Ectodermal cell (in vitro differentiated cells): ENCODE measurements around the gene PTPRQ.

ENCODE experiments used
- H3K27ac ChIP-seq: 2 replicates; pipeline ENCODE4 v1.7.0; 2013; ENCODE audit warnings: mild to moderate bottlenecking, low read depth, low read length; ENCODE audit not compliant: insufficient read depth, poor library complexity, severe bottlenecking
- H3K27me3 ChIP-seq: 2 replicates; pipeline ENCODE4 v1.7.0; 2013; ENCODE audit warnings: mild to moderate bottlenecking, low read length; ENCODE audit not compliant: insufficient read depth, control insufficient read depth, poor library complexity, severe bottlenecking
- H3K36me3 ChIP-seq: one replicate; pipeline ENCODE4 v1.7.0; 2013; ENCODE audit warnings: low read length; ENCODE audit not compliant: control insufficient read depth, insufficient read depth
- H3K4me1 ChIP-seq: one replicate; pipeline ENCODE4 v1.7.0; 2013; ENCODE audit warnings: low read length; ENCODE audit not compliant: control insufficient read depth, insufficient read depth
- H3K4me3 ChIP-seq: 2 replicates; pipeline ENCODE4 v1.7.0; 2013; ENCODE audit warnings: low read depth, low read length, control low read depth; ENCODE audit not compliant: insufficient read depth
- H3K9me3 ChIP-seq: 2 replicates; pipeline ENCODE4 v1.7.0; 2013; ENCODE audit warnings: mild to moderate bottlenecking, low read length, moderate library complexity; ENCODE audit not compliant: control insufficient read depth
- WGBS, 2 experiments: methylation state at CpG; one replicate each; pipeline ENCODE4 v1.1.7; 2013; ENCODE audit warnings: missing lambda C conversion rate in 2 of 2; 5-methylcytosine and 5-hydroxymethylcytosine counted together

Gene PTPRQ

GRCh38 chr12:80625901-80626300 lies 181.9 kb downstream of the PTPRQ start:
- no peaks in the 10 kb centered on the region for H3K9me3 ChIP-seq
- H3K36me3 ChIP-seq, result no peaks in the 10 kb centered on the region
- H3K27me3 ChIP-seq, result no peaks in the 10 kb centered on the region
- no peak overlapping the region for H3K4me3 ChIP-seq
- WGBS, 2 experiments, result 94 to 97% methylated on average over 3 of the region's 3 CpGs
- H3K4me1 ChIP-seq, result no peaks in the 10 kb centered on the region
- H3K27ac ChIP-seq, result no peak overlapping the region

GRCh38 chr12:80627782-80628181 lies 183.7 kb downstream of the PTPRQ start:
- Histone ChIP-seq H3K4me1 (no peaks in the 10 kb centered on the region), H3K4me3 (no peak overlapping the region), H3K9me3 (no peaks in the 10 kb centered on the region), H3K27ac (no peak overlapping the region), H3K27me3 (no peaks in the 10 kb centered on the region), H3K36me3 (no peaks in the 10 kb centered on the region)

- Histone ChIP-seq H3K9me3 (no peaks in the 10 kb centered on the region), H3K27ac (no peak overlapping the region), H3K27me3 (no peaks in the 10 kb centered on the region), H3K36me3 (no peaks in the 10 kb centered on the region), H3K4me1 (no peaks in the 10 kb centered on the region), H3K4me3 (no peak overlapping the region)
- WGBS, 2 experiments, result 16 to 26% methylated on average over 2 to 4 of the region's 4 CpGs
Observed at GRCh38 chr12:80632835-80633234, 188.8 kb downstream of the PTPRQ start.

- Histone ChIP-seq H3K9me3 (no peaks in the 10 kb centered on the region), H3K4me1 (no peaks in the 10 kb centered on the region), H3K36me3 (no peaks in the 10 kb centered on the region), H3K4me3 (no peak overlapping the region), H3K27ac (no peak overlapping the region), H3K27me3 (no peaks in the 10 kb centered on the region)
- 88 to 91% methylated on average over 5 to 6 of the region's 6 CpGs for WGBS, 2 experiments
Observed at GRCh38 chr12:80634903-80635302, 190.9 kb downstream of the PTPRQ start.

- no peaks in the 10 kb centered on the region for H3K27me3 ChIP-seq
- no peak overlapping the region for H3K27ac ChIP-seq
- no peaks in the 10 kb centered on the region for H3K9me3 ChIP-seq
- WGBS, 2 experiments, result 83 to 93% methylated on average over 2 to 4 of the region's 4 CpGs
- H3K36me3 ChIP-seq, result no peaks in the 10 kb centered on the region
- H3K4me3 ChIP-seq, result no peak overlapping the region
- no peaks in the 10 kb centered on the region for H3K4me1 ChIP-seq
Observed at GRCh38 chr12:80636832-80637231, 192.8 kb downstream of the PTPRQ start.

GRCh38 chr12:80641936-80642335 lies 197.9 kb downstream of the PTPRQ start:
- no peaks in the 10 kb centered on the region for H3K36me3 ChIP-seq
- WGBS, 2 experiments, result 93 to 97% methylated on average over 2 of the region's 2 CpGs
- H3K27ac ChIP-seq, result no peak overlapping the region
- H3K4me1 ChIP-seq, result no peaks in the 10 kb centered on the region
- H3K27me3 ChIP-seq, result no peaks in the 10 kb centered on the region
- H3K4me3 ChIP-seq, result no peak overlapping the region
- no peaks in the 10 kb centered on the region for H3K9me3 ChIP-seq

GRCh38 chr12:80643961-80644360 lies 199.9 kb downstream of the PTPRQ start:
- Histone ChIP-seq H3K27me3 (no peaks in the 10 kb centered on the region), H3K27ac (no peak overlapping the region), H3K36me3 (no peaks in the 10 kb centered on the region), H3K9me3 (no peaks in the 10 kb centered on the region), H3K4me3 (no peak overlapping the region), H3K4me1 (no peaks in the 10 kb centered on the region)
- WGBS, 2 experiments, result 83% methylated on average over 2 of the region's 2 CpGs; no CpG with 5 or more reads in 1 of the 2 experiments

GRCh38 chr12:80648881-80649280 lies 204.8 kb downstream of the PTPRQ start:
- Histone ChIP-seq H3K4me1 (no peaks in the 10 kb centered on the region), H3K4me3 (no peak overlapping the region), H3K27me3 (no peaks in the 10 kb centered on the region), H3K9me3 (no peaks in the 10 kb centered on the region), H3K36me3 (no peaks in the 10 kb centered on the region), H3K27ac (no peak overlapping the region)
- WGBS, 2 experiments, result no CpG with 5 or more reads among the region's 1 CpG

- Histone ChIP-seq H3K4me1 (no peaks in the 10 kb centered on the region), H3K27ac (no peak overlapping the region), H3K36me3 (no peaks in the 10 kb centered on the region), H3K4me3 (no peak overlapping the region), H3K27me3 (no peaks in the 10 kb centered on the region), H3K9me3 (no peaks in the 10 kb centered on the region)
- WGBS, 2 experiments, result no CpG with 5 or more reads among the region's 2 CpGs
Observed at GRCh38 chr12:80655751-80656150, 211.7 kb downstream of the PTPRQ start.

- H3K4me1 ChIP-seq, result no peaks in the 10 kb centered on the region
Observed at GRCh38 chr12:80659512-80660063, 215.6 kb downstream of the PTPRQ start.

GRCh38 chr12:80662586-80662985 lies 218.6 kb downstream of the PTPRQ start:
- no peaks in the 10 kb centered on the region for H3K9me3 ChIP-seq
- H3K4me1 ChIP-seq, result no peaks in the 10 kb centered on the region

More at GRCh38 chr12:80659512-80660063, 215.6 kb downstream of the PTPRQ start:
- H3K9me3 ChIP-seq, result no peaks in the 10 kb centered on the region
- no peak overlapping the region for H3K27ac ChIP-seq
- no peak overlapping the region for H3K4me3 ChIP-seq
- 94 to 98% methylated on average over 4 to 5 of the region's 5 CpGs for WGBS, 2 experiments
- H3K27me3 ChIP-seq, result no peaks in the 10 kb centered on the region
- no peaks in the 10 kb centered on the region for H3K36me3 ChIP-seq

More at GRCh38 chr12:80662586-80662985, 218.6 kb downstream of the PTPRQ start:
- no peak overlapping the region for H3K27ac ChIP-seq
- H3K4me3 ChIP-seq, result no peak overlapping the region
- H3K27me3 ChIP-seq, result no peaks in the 10 kb centered on the region
- H3K36me3 ChIP-seq, result no peaks in the 10 kb centered on the region
